Activated gamma-delta T cell treated with Interleukin-2 at 50 U/mL for 16 hours (primary cell): ENCODE measurements around the gene GPBAR1.
"Not testable (repeated sequence)": the region's sequence is repeated elsewhere in the genome, so short reads cannot be mapped to it uniquely, and the experiment has no call there.

Experiments
- DNase-seq: peaks from one replicate; pipeline ENCODE4 v3.0.0-alpha.2; 2020

Gene GPBAR1

DNA sequence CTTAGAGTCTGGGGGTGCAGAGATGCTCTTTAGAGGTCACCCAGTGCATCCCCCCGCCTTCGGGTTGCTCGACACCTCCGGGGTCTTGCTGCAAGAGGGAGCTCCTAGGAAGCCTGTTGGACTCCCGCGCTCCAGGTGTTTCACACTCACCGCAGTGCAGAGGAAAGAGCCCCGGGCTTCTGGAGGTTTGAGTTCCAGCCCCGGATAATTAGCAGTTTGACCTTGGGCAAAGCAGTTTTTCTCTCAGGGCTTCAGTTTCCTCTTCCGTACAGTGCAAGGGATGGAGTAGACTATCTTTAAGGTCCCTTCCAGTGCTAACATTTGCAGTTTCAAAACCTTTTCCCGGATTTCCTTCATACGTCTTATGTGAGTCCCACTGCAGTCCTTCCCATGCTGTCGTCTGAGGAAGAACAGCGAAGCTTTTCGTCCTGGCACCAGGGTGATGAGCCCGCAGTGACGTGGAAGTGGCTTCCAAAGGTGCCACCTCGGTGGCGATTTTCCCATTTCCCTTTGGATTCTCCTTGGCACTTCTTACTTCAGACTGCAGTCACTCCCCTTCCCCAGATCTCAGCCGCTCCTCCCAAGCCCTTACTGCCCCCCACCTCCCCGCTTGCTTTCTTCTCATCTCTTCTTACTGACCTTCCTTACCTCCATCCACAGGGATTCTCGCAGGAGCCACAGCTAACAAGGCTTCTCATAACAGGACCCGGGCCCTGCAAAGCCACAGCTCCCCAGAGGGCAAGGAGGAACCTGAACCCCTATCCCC, 10.1 kb downstream of the GPBAR1 start:
- DNase-seq: no peak

DNA sequence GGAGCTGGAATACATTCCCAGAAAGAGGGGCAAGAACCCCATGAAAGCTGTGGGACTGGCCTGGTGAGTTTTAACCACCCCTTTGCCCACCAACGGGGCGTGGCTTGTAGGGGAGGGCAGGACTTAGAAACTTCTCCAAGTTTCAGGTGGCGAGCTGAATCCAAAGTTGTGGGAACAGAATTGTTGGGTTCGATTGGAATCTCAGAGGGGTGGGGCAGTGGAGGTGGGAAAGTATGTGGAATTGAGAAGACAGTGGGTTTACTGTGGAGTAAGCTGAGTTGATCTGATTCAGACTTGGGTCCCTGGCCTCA, 10.6 kb downstream of the GPBAR1 start:
- DNase-seq: no peak

DNA sequence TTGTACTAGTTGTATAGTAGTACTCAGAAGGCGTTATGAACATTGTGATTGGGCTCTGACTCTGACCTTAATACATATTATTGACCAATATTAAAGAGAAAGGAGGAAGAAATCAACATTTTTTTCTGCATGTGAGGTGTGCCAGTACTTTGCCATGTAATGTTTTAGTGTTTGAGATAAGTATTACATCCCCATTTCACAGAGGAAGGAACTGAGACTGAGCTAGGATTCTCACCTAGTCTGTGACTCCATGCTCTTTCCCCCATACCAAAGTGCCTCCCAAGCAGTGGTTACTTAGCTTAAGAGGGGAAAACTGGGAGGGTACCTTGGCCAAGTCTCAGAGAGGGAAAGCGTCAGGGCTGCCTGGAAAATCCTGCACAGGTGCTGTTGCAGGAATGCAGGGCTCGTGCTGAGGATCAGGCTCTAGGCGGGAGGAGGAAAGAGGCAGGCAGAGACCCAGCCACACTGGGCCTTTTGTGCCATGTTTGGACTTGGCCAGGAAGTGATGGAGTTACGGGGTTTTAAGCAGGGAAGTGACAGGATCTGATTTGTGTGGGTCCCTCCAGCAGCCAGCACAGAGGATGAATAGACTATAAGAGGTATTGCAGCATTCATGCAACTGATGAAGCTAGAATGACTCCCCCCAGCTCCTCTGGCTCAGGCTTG, 11.2 kb downstream of the GPBAR1 start:
- DNase-seq: no peak

GRCh38 chr2:218272531-218273212, 11.9 kb downstream of the GPBAR1 start:
- DNase-seq: peak; percentile 75

- DNase-seq: not testable (repeated sequence)
These were observed 12.5 kb downstream of the GPBAR1 start for GRCh38 chr2:218273214-218273907.

GRCh38 chr2:218273908-218274249, 13.1 kb downstream of the GPBAR1 start:
- no peak for DNase-seq

GRCh38 chr2:218274586-218274985, 13.8 kb downstream of the GPBAR1 start:
- DNase-seq: no peak

DNA sequence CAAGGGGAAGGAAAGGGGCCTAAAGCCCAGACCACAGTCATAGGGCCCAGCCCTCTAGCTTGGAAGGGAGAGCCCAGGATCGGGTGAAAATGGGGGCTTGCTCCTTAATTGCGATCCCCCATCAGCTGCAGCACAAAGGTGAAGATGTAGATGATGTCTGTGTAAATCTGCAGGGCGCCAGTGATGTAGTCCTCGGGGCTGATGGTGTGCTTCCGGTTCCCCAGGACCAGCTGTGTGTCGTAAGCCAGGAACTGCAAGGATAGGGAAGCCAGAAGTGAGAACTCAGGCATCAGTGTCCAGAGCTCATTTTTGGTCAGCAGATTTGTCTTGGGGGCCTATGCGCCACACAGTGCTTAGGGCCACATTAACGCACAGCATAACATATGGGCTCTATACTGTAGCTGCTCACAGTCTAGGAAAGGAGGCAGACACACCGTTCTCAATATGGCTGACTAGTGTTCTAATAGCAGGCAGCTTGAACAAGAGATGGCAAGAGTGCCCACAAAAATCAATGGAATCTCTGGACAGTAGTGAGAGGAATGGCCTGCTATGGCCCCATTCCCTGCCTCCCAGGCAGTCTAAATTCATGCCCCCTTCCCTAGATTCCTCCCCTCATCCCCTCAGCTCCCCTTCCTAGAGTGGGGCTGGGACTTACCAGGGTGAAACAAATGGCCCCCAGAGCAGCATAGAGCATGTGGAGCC, 14.7 kb downstream of the GPBAR1 start:
- DNase-seq: no peak

DNA sequence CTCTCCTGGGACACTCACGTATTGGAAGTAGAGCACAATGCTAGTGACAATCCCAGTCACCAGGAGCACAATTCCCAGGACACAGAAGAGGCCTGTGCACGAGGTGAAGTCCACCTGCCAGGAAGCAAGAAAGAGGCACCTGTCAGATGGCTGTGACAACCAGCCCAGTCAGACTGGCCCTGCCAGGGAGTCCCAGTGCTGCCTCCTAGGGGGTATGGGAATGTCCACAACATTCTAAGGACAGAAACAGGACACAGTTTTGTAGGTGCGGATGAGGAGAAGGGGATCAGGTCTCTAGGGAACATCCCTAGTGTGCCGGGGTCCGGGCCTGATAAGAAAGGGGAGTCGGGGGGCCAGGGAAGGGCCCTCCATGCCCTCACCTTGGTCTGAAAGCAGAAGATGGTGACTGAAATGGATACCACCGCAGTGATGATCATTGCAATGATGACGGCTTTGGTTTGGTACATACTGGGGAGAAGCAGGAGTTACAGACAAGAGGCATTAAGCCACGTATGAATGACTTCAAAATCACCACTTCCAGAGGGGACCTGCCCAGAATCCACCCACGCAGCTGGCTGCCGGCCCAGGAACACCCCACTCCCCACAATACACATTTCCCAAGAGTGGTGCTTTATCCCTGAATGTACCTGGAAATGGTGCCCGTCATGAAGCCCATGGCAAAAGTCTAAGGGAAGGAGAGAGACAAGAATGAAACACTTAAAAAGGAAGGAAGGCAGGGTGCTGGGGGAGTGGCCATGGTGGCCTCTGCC, 16.4 kb downstream of the GPBAR1 start:
- DNase-seq: no peak

DNA sequence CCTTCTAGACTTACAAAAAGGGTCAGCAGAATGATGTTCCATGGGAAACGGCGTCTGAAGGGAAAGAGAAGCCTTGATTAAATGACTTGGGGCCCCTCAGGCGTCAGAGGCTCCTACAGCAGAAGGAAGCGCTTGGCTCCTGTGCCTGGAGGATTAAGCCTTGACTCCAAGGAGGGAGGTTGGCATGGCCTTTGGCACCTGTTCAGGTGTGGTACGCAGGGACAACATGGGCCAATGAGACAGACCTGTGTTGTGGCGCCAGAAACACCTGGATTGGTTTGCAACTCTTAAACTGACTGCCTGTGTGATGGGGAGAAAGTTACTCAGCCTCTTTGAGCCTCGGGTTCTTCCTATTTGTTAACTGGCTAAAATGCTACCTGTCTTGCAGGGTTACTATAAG, 17.1 kb downstream of the GPBAR1 start:
- no peak for DNase-seq

GRCh38 chr2:218278531-218279360, 17.9 kb downstream of the GPBAR1 start:
- no peak for DNase-seq

DNA sequence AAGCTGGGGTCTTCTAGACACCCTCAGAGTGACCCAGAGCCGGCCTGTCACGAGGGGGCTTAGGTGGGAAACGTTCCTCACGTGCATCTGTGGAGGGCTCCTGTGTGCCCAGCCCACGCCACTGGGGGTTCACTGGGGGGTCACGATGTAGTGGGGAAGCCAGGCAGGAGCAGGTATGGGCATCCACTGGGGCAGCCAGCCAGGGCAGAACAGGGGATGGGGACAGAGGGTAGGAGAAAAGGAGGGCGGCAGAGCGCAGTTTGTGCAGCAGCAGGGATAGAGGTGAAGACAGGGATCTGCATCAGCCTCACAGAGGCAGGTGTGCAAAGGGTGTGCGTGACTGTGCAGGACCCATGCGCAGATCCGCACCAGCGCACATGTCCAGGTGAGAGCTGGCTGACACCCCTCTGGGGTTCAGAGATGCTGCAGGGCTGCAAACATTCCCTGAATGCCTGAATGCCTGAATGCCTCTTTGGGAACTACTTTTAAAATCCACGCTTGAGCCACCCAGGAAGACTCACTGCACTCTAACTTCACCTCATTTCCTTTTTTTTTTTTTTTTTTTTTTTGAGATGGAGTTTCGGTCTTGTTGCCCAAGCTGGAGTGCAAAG, 19.6 kb downstream of the GPBAR1 start:
- no peak for DNase-seq

DNA sequence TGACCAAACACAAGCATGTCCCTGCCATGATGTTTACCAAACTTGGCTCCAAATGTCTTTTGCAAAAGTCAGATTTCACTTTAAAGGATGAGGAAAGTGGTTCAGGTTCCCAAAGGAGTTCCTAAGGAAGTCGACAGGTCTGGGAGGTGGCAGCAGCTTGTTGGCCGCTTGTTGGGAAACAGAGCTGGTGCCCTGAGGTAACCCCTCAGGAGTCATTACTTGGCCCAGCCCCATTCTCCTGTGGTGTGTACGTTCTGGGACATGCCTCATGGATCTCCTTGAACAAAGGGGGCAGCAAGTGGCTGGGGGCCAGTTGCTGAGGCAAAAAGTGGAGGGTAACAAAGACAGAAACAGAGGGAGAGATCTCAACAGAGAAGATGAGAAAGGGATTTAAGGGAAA, 20.6 kb downstream of the GPBAR1 start:
- DNase-seq: no peak

DNA sequence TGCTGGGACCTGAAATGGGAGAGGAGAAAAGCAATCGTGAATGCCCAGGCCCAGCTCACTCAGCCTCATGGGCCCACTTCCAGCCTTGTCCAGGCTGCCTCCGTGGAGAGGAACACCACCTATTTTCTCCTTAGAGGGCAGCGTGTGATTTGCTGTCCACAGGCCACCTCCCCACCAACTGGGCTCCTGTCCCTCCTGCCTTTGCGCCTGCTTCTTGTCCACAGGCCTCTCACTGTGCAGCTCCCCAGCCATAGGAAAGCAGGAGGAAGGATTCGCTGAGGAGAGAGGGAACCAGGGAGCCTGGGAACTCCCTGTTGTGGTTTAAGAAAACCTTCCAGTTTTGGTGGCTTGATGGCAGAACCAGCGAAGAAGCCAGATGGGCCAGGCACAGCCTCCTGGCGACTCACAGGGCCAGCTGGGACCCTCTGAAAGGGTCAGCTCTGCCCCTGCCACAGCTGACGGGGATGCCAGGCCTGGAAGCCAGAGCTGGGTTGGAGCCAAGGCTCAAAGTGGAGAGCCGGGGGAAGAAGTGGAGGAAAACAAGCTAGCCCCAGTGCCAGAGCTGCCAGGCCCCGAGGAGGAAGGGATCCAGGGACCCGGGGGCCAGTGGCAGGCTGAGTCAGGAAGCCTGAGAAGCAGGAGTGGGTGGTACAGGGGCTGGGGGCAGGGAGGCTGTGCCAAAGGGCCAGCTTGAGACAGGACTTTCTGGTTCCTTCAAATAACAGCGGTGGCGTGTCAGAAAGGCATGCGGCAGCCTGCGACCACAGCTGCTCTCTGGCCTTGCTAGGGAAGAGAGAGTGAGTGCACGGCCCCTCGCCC, 21.6 kb downstream of the GPBAR1 start:
- no peak for DNase-seq

GRCh38 chr2:218284106-218284811, 23.4 kb downstream of the GPBAR1 start:
- peak; percentile 50 for DNase-seq

DNA sequence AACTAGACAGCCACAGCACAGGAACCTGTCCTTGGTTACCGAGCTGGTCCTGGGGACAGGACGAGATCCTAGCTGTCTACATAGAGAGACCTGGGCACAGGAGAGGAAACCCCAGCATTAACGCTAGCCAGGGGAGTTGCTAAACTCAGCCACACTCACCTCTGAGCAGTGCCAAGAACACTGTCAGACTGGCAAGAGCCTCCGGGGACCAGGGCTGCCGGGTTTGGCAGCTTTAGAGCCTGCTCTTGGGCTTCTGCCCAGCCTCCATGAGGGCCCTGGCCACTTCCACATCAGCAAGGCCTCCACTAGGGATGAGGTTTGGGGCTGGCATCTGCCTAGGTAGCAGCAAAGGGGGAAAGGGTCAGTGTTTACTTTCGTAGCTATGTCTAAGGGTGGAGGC, 24.8 kb downstream of the GPBAR1 start:
- DNase-seq: no peak

GRCh38 chr2:218286570-218287459, 26.0 kb downstream of the GPBAR1 start:
- DNase-seq: peak; percentile 70

DNA sequence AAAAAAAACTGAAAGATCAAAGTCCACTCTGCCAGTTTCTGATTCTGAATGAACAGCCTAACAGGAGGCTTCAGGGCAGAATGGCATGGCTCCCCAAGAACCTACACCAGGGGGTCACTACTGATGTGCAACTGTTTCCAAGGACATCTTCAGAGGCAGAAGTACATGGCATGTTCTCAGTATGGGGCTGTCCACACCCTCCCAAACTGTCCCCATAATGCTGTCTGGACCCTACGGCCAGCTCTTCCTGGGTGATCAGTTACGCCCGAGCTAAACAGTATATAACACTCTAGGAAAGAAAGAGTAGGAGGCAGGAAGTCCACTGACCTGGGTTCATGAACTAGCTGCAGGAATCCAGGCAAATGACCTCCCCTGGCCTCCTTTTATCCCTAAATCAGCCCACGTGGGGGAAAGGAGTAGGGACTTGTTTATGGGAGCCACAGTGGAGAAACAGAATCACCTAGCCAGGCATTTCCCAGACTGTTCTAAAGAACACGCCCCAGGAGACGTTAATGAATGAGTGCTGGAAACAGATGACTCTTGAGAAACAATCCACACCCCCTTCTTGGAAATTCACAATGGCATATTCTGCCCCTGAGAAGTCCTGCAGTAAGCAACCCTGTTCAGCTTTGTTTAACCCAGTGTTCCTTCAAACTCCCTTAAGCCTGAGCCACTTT, 29.0 kb downstream of the GPBAR1 start:
- no peak for DNase-seq
